ENCODE results near the gene HMGB3.
"Not testable (repeated sequence)": the region's sequence is repeated elsewhere in the genome, so short reads cannot be mapped to it uniquely, and the experiment has no call there.

The HMGB3 gene

GRCh38 chrX:150982788-150983520 is at the start of gene HMGB3:
Gene HMGB3 (plus strand): TSS chrX:150983335. CDS start chrX:150985600, 2,265 bp downstream.
- peak; percentile 75 for DNase-seq

- no peak for DNase-seq
Observed at GRCh38 chrX:150933945-150934350, 49.2 kb upstream of the HMGB3 start.

GRCh38 chrX:150934453-150934852 is 48.7 kb upstream of the HMGB3 start:
- no peak for DNase-seq

- DNase-seq, result no peak
Observed at GRCh38 chrX:150935467-150935866, 47.7 kb upstream of the HMGB3 start.

GRCh38 chrX:150936556-150936955 is 46.6 kb upstream of the HMGB3 start:
- DNase-seq, result no peak

- DNase-seq, result no peak
Observed at GRCh38 chrX:150940844-150941495, 42.2 kb upstream of the HMGB3 start.

GRCh38 chrX:150941580-150941979 is 41.6 kb upstream of the HMGB3 start:
- no peak for DNase-seq

- no peak for DNase-seq
Observed at GRCh38 chrX:150942942-150943594, 40.1 kb upstream of the HMGB3 start.

GRCh38 chrX:150944233-150944632 is 38.9 kb upstream of the HMGB3 start:
- DNase-seq, result no peak

- no peak for DNase-seq
Observed at GRCh38 chrX:150954951-150955350, 28.2 kb upstream of the HMGB3 start.

GRCh38 chrX:150955590-150955989 is 27.5 kb upstream of the HMGB3 start:
- DNase-seq, result no peak

- no peak for DNase-seq
Observed at GRCh38 chrX:150958177-150958576, 25.0 kb upstream of the HMGB3 start.

GRCh38 chrX:150959557-150959956 is 23.6 kb upstream of the HMGB3 start:
- no peak for DNase-seq

- no peak for DNase-seq
Observed at GRCh38 chrX:150961631-150962030, 21.5 kb upstream of the HMGB3 start.

- not testable (repeated sequence) for DNase-seq
Observed at GRCh38 chrX:150964416-150964815, 18.7 kb upstream of the HMGB3 start.

- no peak for DNase-seq
Observed at GRCh38 chrX:150966235-150966634, 16.9 kb upstream of the HMGB3 start.

- no peak for DNase-seq
Observed at GRCh38 chrX:150966742-150967141, 16.4 kb upstream of the HMGB3 start.

- no peak for DNase-seq
Observed at GRCh38 chrX:150967786-150968185, 15.3 kb upstream of the HMGB3 start.

GRCh38 chrX:150968862-150969720 is 14.0 kb upstream of the HMGB3 start:
- no peak for DNase-seq

- DNase-seq, result no peak
Observed at GRCh38 chrX:150972450-150972849, 10.7 kb upstream of the HMGB3 start.

- no peak for DNase-seq
Observed at GRCh38 chrX:150975655-150976390, 7.3 kb upstream of the HMGB3 start.
